GM12878 (cell line): ENCODE results near the gene PIP4K2A. TPM values are rescaled to one million over a fixed set of nuclear protein-coding genes. Genes with fewer than 3 reads are reported as not detected.

ENCODE experiments used
- ATAC-seq: fragments of 200-7000 bp; cut with Tn5 transposase; 3 replicates; pipeline ENCODE4 v1.9.1; 2020; ENCODE audit warnings: mild to moderate bottlenecking, moderate library complexity
- BruUV-seq: library from RNA; stranded (reverse); fragments of 400-500 nt; replicated peaks from 2 replicates; lab custom pipeline; 2021; lab: Mats Ljungman, UMichigan
- CTCF ChIA-PET: fragments of 300-600 bp; sonication (Branson Sonifier 250); formaldehyde crosslinking; extraction: SDS; loops from one replicate; lab custom pipeline; 2021; ENCODE audit warnings: inconsistent platforms; lab: Yijun Ruan, JAX
- POLR2A ChIA-PET: fragments of 350-600 bp; formaldehyde crosslinking; extraction: SDS; loops from one replicate; lab custom pipeline; 2021; ENCODE audit warnings: inconsistent platforms; lab: Charles Lee
- RAD21 ChIA-PET: fragments of 300-600 bp; sonication (Branson Sonifier 250); formaldehyde crosslinking; loops from one replicate; lab custom pipeline; 2023; ENCODE audit warnings: antibody characterized with exemption; ENCODE audit not compliant: unreplicated experiment; lab: Charles Lee
- SMC1A ChIA-PET: fragments of 300-600 bp; sonication (Branson Sonifier 250); formaldehyde crosslinking; loops from one replicate; lab custom pipeline; 2023; ENCODE audit not compliant: unreplicated experiment, uncharacterized antibody; lab: Charles Lee
- DNase-seq: peaks from one replicate; pipeline ENCODE4 v3.0.0-alpha.2; 2011; ENCODE audit warnings: low read depth, low spot score
- FAIRE-seq: peaks from 3 replicates; lab custom pipeline; 2011; peaks lifted over from hg19 to GRCh38; lab: Jason Lieb, UNC
- H2AFZ ChIP-seq: 2 replicates; pipeline ENCODE4 v1.6.0; 2011; ENCODE audit warnings: low read depth, low read length, control low read depth; ENCODE audit not compliant: control insufficient read depth
- H3K27ac ChIP-seq: 2 replicates; pipeline ENCODE4 v1.5.1; 2011; ENCODE audit warnings: control low read depth; ENCODE audit not compliant: control insufficient read depth, insufficient read depth
- H3K27me3 ChIP-seq, 2 experiments: replicated peaks in 1 of 2; 2 replicates each; pipeline versions ENCODE4 v1.6.0 to v1.6.1; 2011; ENCODE audit warnings: low read length in 1 of 2; ENCODE audit not compliant: control insufficient read depth in 2 of 2, insufficient read depth in 2 of 2
- H3K36me3 ChIP-seq, 2 experiments: 2 replicates each; pipeline ENCODE4 v1.5.1; 2011; ENCODE audit warnings: low read length in 1 of 2; ENCODE audit not compliant: control insufficient read depth in 2 of 2, insufficient read depth in 2 of 2
- H3K4me1 ChIP-seq: 2 replicates; pipeline ENCODE4 v1.6.1; 2011; ENCODE audit warnings: mild to moderate bottlenecking, low read length, moderate library complexity, mixed read lengths; ENCODE audit not compliant: control insufficient read depth, insufficient read depth
- H3K4me2 ChIP-seq: 2 replicates; pipeline ENCODE4 v1.6.0; 2011; ENCODE audit warnings: control low read depth; ENCODE audit not compliant: control insufficient read depth, insufficient read depth
- H3K4me3 ChIP-seq: fragments of 200-600 bp; sonication (generic); 2 replicates; pipeline ENCODE4 v1.5.1; 2016
- H3K79me2 ChIP-seq: 2 replicates; pipeline ENCODE4 v1.6.0; 2011; ENCODE audit warnings: low read length; ENCODE audit not compliant: control insufficient read depth, insufficient read depth
- H3K9ac ChIP-seq: 2 replicates; pipeline ENCODE4 v1.8.0; 2011; ENCODE audit warnings: low read length, control low read depth, mixed read lengths; ENCODE audit not compliant: control insufficient read depth, insufficient read depth
- H3K9me3 ChIP-seq: replicated peaks from 3 replicates; pipeline ENCODE4 v1.5.1; 2011; ENCODE audit warnings: mild to moderate bottlenecking, low read length; ENCODE audit not compliant: control insufficient read depth, insufficient read depth
- H4K20me1 ChIP-seq: 2 replicates; pipeline ENCODE4 v1.6.0; 2011; ENCODE audit not compliant: control insufficient read depth, insufficient read depth
- ATF7 ChIP-seq: fragments of 450-650 bp; IDR thresholded peaks from 2 replicates; pipeline ENCODE4 v1.6.1; 2016; ENCODE audit warnings: low read depth, mild to moderate bottlenecking
- BCLAF1 ChIP-seq: fragments of 450-650 bp; IDR thresholded peaks from 2 replicates; pipeline ENCODE4 v1.6.1; 2017; ENCODE audit warnings: antibody characterized with exemption, mild to moderate bottlenecking, moderate library complexity
- DPF2 ChIP-seq: fragments of 450-650 bp; IDR thresholded peaks from 2 replicates; pipeline ENCODE4 v1.6.1; 2017; ENCODE audit warnings: mild to moderate bottlenecking
- EP300 ChIP-seq, 2 experiments: fragments of 150-350 bp in 1 of 2; IDR thresholded peaks; 2 replicates each; pipeline ENCODE4 v1.6.1; 2011 to 2012; ENCODE audit warnings: low read depth in 2 of 2, low read length in 2 of 2, borderline replicate concordance in 1 of 2, improper control_type of control experiment in 1 of 2, inconsistent platforms in 1 of 2; ENCODE audit not compliant: control insufficient read depth in 1 of 2
- MTA3 ChIP-seq: IDR thresholded peaks from 2 replicates; pipeline ENCODE4 v1.6.1; 2012; ENCODE audit warnings: low read length, inconsistent platforms, borderline replicate concordance
- NRF1 ChIP-seq: conservative IDR thresholded peaks from 2 replicates; pipeline ENCODE4 v1.6.1; 2011; ENCODE audit warnings: mild to moderate bottlenecking, low read depth, low read length, improper control_type of control experiment
- RCOR1 ChIP-seq: conservative IDR thresholded peaks from 2 replicates; pipeline ENCODE4 v1.6.1; 2012; ENCODE audit warnings: low read depth, low read length, improper control_type of control experiment
- SIX5 ChIP-seq: IDR thresholded peaks from 2 replicates; pipeline ENCODE4 v1.6.1; 2011; ENCODE audit warnings: mild to moderate bottlenecking, low read depth, low read length, moderate library complexity; ENCODE audit not compliant: severe bottlenecking
- SMARCA5 ChIP-seq: fragments of 450-650 bp; IDR thresholded peaks from 2 replicates; pipeline ENCODE4 v1.6.1; 2017; ENCODE audit warnings: mild to moderate bottlenecking
- SREBF1 ChIP-seq: IDR thresholded peaks from 2 replicates; pipeline ENCODE4 v1.6.1; 2012; ENCODE audit warnings: mild to moderate bottlenecking, low read length
- WGBS: methylation state at CpG from one replicate; pipeline ENCODE4 v1.1.6; 2016; ENCODE audit warnings: low lambda C conversion rate; ENCODE audit not compliant: insufficient replicate concordance, insufficient coverage; ENCODE audit errors: missing lambda C conversion rate; 5-methylcytosine and 5-hydroxymethylcytosine counted together
- in situ Hi-C: fragments of 300-500 bp; cut with MboI; formaldehyde crosslinking; loops from 9 replicates; pipeline ENCODE4 v1.14.3; 2018; ENCODE audit warnings: mixed read lengths
- intact Hi-C: fragments of 100-400 bp; cut with micrococcal nuclease; formaldehyde crosslinking; loops from one replicate; pipeline ENCODE4 v1.14.2; 2022; ENCODE audit not compliant: unreplicated experiment
- polyA plus RNA-seq, 11 experiments: library from polyadenylated mRNA; depleted of rRNA in 4 of 11; unstranded in 6 of 11; stranded (reverse) in 5 of 11; fragments of >200 nt; fragmentation: Nextera tagmentation in 4 of 11; fragmentation: Illumina TruSeq in 1 of 11; extraction: Ambion mirVana in 4 of 11; extraction: Trizol in 1 of 11; gene quantifications; 1 replicate in 1 of 11; 2 replicates in 10 of 11; pipeline versions ENCODE4 v1.2.1 to v1.2.3, GENCODE V29; 2011 to 2016; ENCODE audit warnings: inconsistent platforms in 2 of 11, missing spikeins in 2 of 11, low read depth in 1 of 11
- total RNA-seq, 4 experiments: library from RNA; depleted of rRNA in 3 of 4; stranded (reverse); fragments of >200 nt in 3 of 4; fragmentation: Illumina TruSeq in 1 of 4; extraction: Trizol in 1 of 4; gene quantifications; 2 replicates each; pipeline versions ENCODE4 v1.2.1 to v1.2.3, GENCODE V29; 2013 to 2021
- TF ChIP-seq, protein P1 (sequence below): fragments of 450-650 bp; IDR thresholded peaks from 2 replicates; pipeline ENCODE4 v1.6.1; 2017; ENCODE audit warnings: mild to moderate bottlenecking, moderate library complexity
- TF ChIP-seq, protein P2 (sequence below): fragments of 450-650 bp; IDR thresholded peaks from 2 replicates; pipeline ENCODE4 v1.6.1; 2018; ENCODE audit warnings: mild to moderate bottlenecking, low read depth, moderate library complexity; ENCODE audit not compliant: partially characterized antibody

PIP4K2A gene
- total and polyA plus RNA-seq, 10 of the 15 experiments (the other 5 are each of a cell fraction or from before 2014, with no cell fraction given), result 54.3 to 139 (median 84.4) TPM

DNA sequence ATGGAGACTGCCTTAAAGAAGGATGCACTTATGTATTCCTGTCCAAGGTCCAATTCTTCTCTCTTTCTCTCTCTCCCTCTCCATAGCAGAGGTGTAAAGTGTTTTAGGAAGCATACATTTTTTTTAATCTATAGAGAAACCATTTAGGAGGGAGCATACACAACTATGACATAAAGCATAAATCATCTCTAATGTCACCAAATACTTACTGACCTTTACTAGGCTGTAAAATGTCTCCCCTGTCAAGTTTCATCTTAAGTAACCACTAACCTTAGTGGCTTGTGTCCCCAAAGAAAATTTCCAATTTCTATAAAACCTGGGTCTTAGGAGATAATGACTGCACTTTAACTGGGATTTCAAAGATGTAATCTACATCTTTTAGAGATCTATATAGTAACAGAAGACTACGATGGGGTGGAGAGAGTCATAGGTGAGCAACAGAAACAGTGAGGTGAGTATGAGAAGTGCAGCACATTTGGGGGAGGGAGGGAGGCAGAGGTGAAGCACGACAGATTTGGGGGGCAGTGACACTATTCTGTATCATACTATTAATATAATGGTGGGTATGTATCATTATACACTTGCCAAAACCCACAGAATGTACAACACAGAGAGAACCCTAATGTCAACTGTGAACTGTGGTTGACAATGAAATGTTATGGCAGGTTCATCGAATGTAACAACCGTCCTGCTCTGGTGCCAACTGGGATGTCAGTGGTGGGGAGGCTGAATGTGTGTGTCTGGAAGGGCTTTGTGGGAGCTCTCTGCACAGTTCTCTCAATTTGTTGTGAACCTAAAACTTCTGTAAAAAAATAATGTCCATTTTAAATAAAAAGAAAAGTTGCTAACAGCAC is 79.5 kb downstream of the PIP4K2A start:
- no peaks in the 10 kb centered on the region for H3K9me3 ChIP-seq
- H4K20me1 ChIP-seq, result no peaks in the 10 kb centered on the region
- H3K27ac ChIP-seq, result no peak overlapping the region
- ChIA-PET RAD21 (interaction anchor here (1.1 to 1.6 kb wide), 2 partner anchors 29 to 75 kb away, joined by 4 read pairs; no protein-coding TSS in a partner anchor), CTCF (interaction anchor here (1.3 kb wide), 2 partner anchors 8 to 11 kb away, joined by 3 to 4 read pairs; no protein-coding TSS in a partner anchor), SMC1A (interaction anchor here (2.5 to 8.8 kb wide), 4 partner anchors 11 to 48 kb away, joined by 8 to 172 read pairs (median 40); no protein-coding TSS in a partner anchor), POLR2A (no interaction called here)
- H3K4me2 ChIP-seq, result no peak overlapping the region
- ATAC-seq (no peak), DNase-seq (no peak), FAIRE-seq (no peak)
- 50% methylated on average over 4 of the region's 4 CpGs for WGBS
- no peaks in the 10 kb centered on the region for H3K27me3 ChIP-seq
- no TSS peak for BruUV-seq
- peaks cover 37% of the 10 kb centered on the region for H3K4me1 ChIP-seq
- H3K9ac ChIP-seq, result no peak overlapping the region
- no peak overlapping the region for H2AFZ ChIP-seq
- H3K36me3 ChIP-seq, result peaks cover 0 to 5% of the 10 kb centered on the region in 2 experiments; a peak in 1 of 4 replicates
- no peak overlapping the region for H3K4me3 ChIP-seq
- in situ Hi-C loops (no loop called here), intact Hi-C loops (loop anchor here (5.0 kb wide), 1 partner anchor 38 kb away; no protein-coding TSS in a partner anchor)
- TF ChIP-seq MTA3 (no peak), DPF2 (no peak), EP300 (IDR thresholded peaks at IDR 0.05; ENCODE audit: borderline replicate concordance in 1 of 2, control insufficient read depth in 1 of 2, low read depth in 2 of 2, low read length in 2 of 2) (no peak), RCOR1 (no peak), SREBF1 (no peak), NRF1 (no peak), SIX5 (no peak), SMARCA5 (no peak), BCLAF1 (no peak), ATF7 (no peak)
- TF ChIP-seq, protein P1, sequence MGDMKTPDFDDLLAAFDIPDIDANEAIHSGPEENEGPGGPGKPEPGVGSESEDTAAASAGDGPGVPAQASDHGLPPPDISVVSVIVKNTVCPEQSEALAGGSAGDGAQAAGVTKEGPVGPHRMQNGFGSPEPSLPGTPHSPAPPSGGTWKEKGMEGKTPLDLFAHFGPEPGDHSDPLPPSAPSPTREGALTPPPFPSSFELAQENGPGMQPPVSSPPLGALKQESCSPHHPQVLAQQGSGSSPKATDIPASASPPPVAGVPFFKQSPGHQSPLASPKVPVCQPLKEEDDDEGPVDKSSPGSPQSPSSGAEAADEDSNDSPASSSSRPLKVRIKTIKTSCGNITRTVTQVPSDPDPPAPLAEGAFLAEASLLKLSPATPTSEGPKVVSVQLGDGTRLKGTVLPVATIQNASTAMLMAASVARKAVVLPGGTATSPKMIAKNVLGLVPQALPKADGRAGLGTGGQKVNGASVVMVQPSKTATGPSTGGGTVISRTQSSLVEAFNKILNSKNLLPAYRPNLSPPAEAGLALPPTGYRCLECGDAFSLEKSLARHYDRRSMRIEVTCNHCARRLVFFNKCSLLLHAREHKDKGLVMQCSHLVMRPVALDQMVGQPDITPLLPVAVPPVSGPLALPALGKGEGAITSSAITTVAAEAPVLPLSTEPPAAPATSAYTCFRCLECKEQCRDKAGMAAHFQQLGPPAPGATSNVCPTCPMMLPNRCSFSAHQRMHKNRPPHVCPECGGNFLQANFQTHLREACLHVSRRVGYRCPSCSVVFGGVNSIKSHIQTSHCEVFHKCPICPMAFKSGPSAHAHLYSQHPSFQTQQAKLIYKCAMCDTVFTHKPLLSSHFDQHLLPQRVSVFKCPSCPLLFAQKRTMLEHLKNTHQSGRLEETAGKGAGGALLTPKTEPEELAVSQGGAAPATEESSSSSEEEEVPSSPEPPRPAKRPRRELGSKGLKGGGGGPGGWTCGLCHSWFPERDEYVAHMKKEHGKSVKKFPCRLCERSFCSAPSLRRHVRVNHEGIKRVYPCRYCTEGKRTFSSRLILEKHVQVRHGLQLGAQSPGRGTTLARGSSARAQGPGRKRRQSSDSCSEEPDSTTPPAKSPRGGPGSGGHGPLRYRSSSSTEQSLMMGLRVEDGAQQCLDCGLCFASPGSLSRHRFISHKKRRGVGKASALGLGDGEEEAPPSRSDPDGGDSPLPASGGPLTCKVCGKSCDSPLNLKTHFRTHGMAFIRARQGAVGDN, result no peak
- TF ChIP-seq, protein P2, sequence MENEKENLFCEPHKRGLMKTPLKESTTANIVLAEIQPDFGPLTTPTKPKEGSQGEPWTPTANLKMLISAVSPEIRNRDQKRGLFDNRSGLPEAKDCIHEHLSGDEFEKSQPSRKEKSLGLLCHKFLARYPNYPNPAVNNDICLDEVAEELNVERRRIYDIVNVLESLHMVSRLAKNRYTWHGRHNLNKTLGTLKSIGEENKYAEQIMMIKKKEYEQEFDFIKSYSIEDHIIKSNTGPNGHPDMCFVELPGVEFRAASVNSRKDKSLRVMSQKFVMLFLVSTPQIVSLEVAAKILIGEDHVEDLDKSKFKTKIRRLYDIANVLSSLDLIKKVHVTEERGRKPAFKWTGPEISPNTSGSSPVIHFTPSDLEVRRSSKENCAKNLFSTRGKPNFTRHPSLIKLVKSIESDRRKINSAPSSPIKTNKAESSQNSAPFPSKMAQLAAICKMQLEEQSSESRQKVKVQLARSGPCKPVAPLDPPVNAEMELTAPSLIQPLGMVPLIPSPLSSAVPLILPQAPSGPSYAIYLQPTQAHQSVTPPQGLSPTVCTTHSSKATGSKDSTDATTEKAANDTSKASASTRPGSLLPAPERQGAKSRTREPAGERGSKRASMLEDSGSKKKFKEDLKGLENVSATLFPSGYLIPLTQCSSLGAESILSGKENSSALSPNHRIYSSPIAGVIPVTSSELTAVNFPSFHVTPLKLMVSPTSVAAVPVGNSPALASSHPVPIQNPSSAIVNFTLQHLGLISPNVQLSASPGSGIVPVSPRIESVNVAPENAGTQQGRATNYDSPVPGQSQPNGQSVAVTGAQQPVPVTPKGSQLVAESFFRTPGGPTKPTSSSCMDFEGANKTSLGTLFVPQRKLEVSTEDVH, result no peak
- H3K79me2 ChIP-seq, result peaks cover 92% of the 10 kb centered on the region
